Activated T-helper 17 cell treated with anti-CD3 and anti-CD28 coated beads, Interleukin-2, amount 50 U/mL, for 72 hours (primary cell): ENCODE measurements around the gene TOM1. TPM values are rescaled to one million over a fixed set of nuclear protein-coding genes. Genes with fewer than 3 reads are reported as not detected.

ENCODE experiments used
- ATAC-seq: fragments of 150-1000 bp; cut with Tn5 transposase; replicated peaks from 2 replicates; pipeline ENCODE4 v1.10.0; 2021; ENCODE audit warnings: mild to moderate bottlenecking, moderate library complexity
- H3K27ac Mint-ChIP-seq: one replicate; pipeline ENCODE4 v1.8.0; 2022; ENCODE audit warnings: mixed read lengths
- H3K27me3 Mint-ChIP-seq: one replicate; pipeline ENCODE4 v1.8.0; 2022; ENCODE audit warnings: mixed read lengths
- H3K36me3 Mint-ChIP-seq: one replicate; pipeline ENCODE4 v1.8.0; 2022; ENCODE audit warnings: low read depth, mild to moderate bottlenecking, mixed read lengths
- H3K4me1 Mint-ChIP-seq: one replicate; pipeline ENCODE4 v1.8.0; 2022; ENCODE audit warnings: mixed read lengths
- H3K4me3 Mint-ChIP-seq: one replicate; pipeline ENCODE4 v1.8.0; 2022; ENCODE audit warnings: mild to moderate bottlenecking, mixed read lengths
- H3K9me3 Mint-ChIP-seq: one replicate; pipeline ENCODE4 v1.8.0; 2022; ENCODE audit warnings: mixed read lengths
- total RNA-seq, 2 donors: library from RNA; stranded (reverse); gene quantifications; one replicate each; pipeline ENCODE4 v1.2.3, GENCODE V29; 2022

Gene TOM1
- 10 to 100 TPM; 21.5 to 60.0 TPM for total RNA-seq

- peaks cover 41% of the 10 kb centered on the region for H3K36me3 Mint-ChIP-seq
- peaks cover 16% of the 10 kb centered on the region for H3K4me1 Mint-ChIP-seq
- no peaks in the 10 kb centered on the region for H3K27me3 Mint-ChIP-seq
- H3K4me3 Mint-ChIP-seq: peak within 1 kb of the TSS; percentile 83
- peak within 1 kb of the TSS; percentile 94 for H3K27ac Mint-ChIP-seq
- H3K9me3 Mint-ChIP-seq: no peaks in the 10 kb centered on the region
- ATAC-seq: peak; percentile 95
Observed at GRCh38 chr22:35299673-35300499, at the start of gene TOM1. TOM1 (plus strand) TSS chr22:35299894; CDS start chr22:35299929, 35 bp downstream.

- no peaks in the 10 kb centered on the region for H3K4me1 Mint-ChIP-seq
- no peak overlapping the region for H3K27ac Mint-ChIP-seq
- H3K9me3 Mint-ChIP-seq: no peaks in the 10 kb centered on the region
- peaks cover 13% of the 10 kb centered on the region for H3K27me3 Mint-ChIP-seq
- no peak overlapping the region for H3K4me3 Mint-ChIP-seq
- ATAC-seq: no peak
- H3K36me3 Mint-ChIP-seq: no peaks in the 10 kb centered on the region
Observed at GRCh38 chr22:35250156-35250555, 49.5 kb upstream of the TOM1 start.

GRCh38 chr22:35253946-35254345, 45.7 kb upstream of the TOM1 start:
- Mint-ChIP-seq H3K4me1 (peaks cover 13% of the 10 kb centered on the region), H3K9me3 (no peaks in the 10 kb centered on the region)

GRCh38 chr22:35257002-35257320, 42.7 kb upstream of the TOM1 start:
- peak; percentile 23 for ATAC-seq
- Mint-ChIP-seq H3K36me3 (peaks cover 26% of the 10 kb centered on the region), H3K9me3 (no peaks in the 10 kb centered on the region), H3K4me3 (peak overlapping the region; percentile 93), H3K27me3 (no peaks in the 10 kb centered on the region), H3K27ac (peak overlapping the region; percentile 92), H3K4me1 (peaks cover 22% of the 10 kb centered on the region)

More at GRCh38 chr22:35253946-35254345, 45.7 kb upstream of the TOM1 start:
- Mint-ChIP-seq H3K36me3 (peaks cover 10% of the 10 kb centered on the region), H3K27me3 (peaks cover 5% of the 10 kb centered on the region), H3K4me3 (no peak overlapping the region), H3K27ac (no peak overlapping the region)
- no peak for ATAC-seq

- ATAC-seq: peak; percentile 95
- Mint-ChIP-seq H3K36me3 (peaks cover 32% of the 10 kb centered on the region), H3K4me3 (peak within 1 kb of the TSS; percentile 93), H3K4me1 (peaks cover 22% of the 10 kb centered on the region), H3K27ac (peak within 1 kb of the TSS; percentile 92), H3K27me3 (no peaks in the 10 kb centered on the region), H3K9me3 (no peaks in the 10 kb centered on the region)
Observed at GRCh38 chr22:35257321-35258190, 42.1 kb upstream of the TOM1 start, which contains the start of gene HMGXB4. HMGXB4 (plus strand) TSS chr22:35257493; CDS start chr22:35262391, 4,898 bp downstream.

- Mint-ChIP-seq H3K36me3 (peaks cover 40% of the 10 kb centered on the region), H3K4me1 (peaks cover 22% of the 10 kb centered on the region), H3K27ac (peak overlapping the region; percentile 84), H3K4me3 (peak overlapping the region; percentile 93), H3K27me3 (no peaks in the 10 kb centered on the region), H3K9me3 (no peaks in the 10 kb centered on the region)
- ATAC-seq: peak; percentile 33
Observed at GRCh38 chr22:35258191-35258988, 41.3 kb upstream of the TOM1 start.

GRCh38 chr22:35264986-35265385, 34.7 kb upstream of the TOM1 start:
- no peaks in the 10 kb centered on the region for H3K27me3 Mint-ChIP-seq
- no peaks in the 10 kb centered on the region for H3K9me3 Mint-ChIP-seq
- H3K4me3 Mint-ChIP-seq: no peak overlapping the region
- H3K36me3 Mint-ChIP-seq: peaks cover 86% of the 10 kb centered on the region
- peaks cover 11% of the 10 kb centered on the region for H3K4me1 Mint-ChIP-seq
- peak overlapping the region; percentile 4 for H3K27ac Mint-ChIP-seq
- no peak for ATAC-seq

- Mint-ChIP-seq H3K4me3 (no peak overlapping the region), H3K27ac (no peak overlapping the region), H3K9me3 (no peaks in the 10 kb centered on the region), H3K4me1 (peaks cover 11% of the 10 kb centered on the region), H3K27me3 (no peaks in the 10 kb centered on the region), H3K36me3 (peaks cover 95% of the 10 kb centered on the region)
- no peak for ATAC-seq
Observed at GRCh38 chr22:35266277-35266676, 33.4 kb upstream of the TOM1 start.

- no peak for ATAC-seq
- peaks cover 91% of the 10 kb centered on the region for H3K36me3 Mint-ChIP-seq
- H3K4me3 Mint-ChIP-seq: no peak overlapping the region
- peaks cover 33% of the 10 kb centered on the region for H3K4me1 Mint-ChIP-seq
- H3K27me3 Mint-ChIP-seq: no peaks in the 10 kb centered on the region
- no peaks in the 10 kb centered on the region for H3K9me3 Mint-ChIP-seq
- H3K27ac Mint-ChIP-seq: peak overlapping the region; percentile 75
Observed at GRCh38 chr22:35269630-35270029, 30.1 kb upstream of the TOM1 start.

GRCh38 chr22:35274154-35274871, 25.4 kb upstream of the TOM1 start:
- Mint-ChIP-seq H3K27me3 (no peaks in the 10 kb centered on the region), H3K36me3 (peaks cover 76% of the 10 kb centered on the region), H3K27ac (peak overlapping the region; percentile 34), H3K9me3 (no peaks in the 10 kb centered on the region), H3K4me1 (peaks cover 30% of the 10 kb centered on the region), H3K4me3 (peak overlapping the region; percentile 5)
- ATAC-seq: peak; percentile 45

- Mint-ChIP-seq H3K27me3 (no peaks in the 10 kb centered on the region), H3K4me3 (no peak overlapping the region), H3K9me3 (no peaks in the 10 kb centered on the region), H3K36me3 (peaks cover 77% of the 10 kb centered on the region), H3K27ac (no peak overlapping the region), H3K4me1 (peaks cover 25% of the 10 kb centered on the region)
- ATAC-seq: no peak
Observed at GRCh38 chr22:35275580-35275979, 24.1 kb upstream of the TOM1 start.

- H3K27ac Mint-ChIP-seq: no peak overlapping the region
- H3K36me3 Mint-ChIP-seq: peaks cover 76% of the 10 kb centered on the region
- no peak for ATAC-seq
Observed at GRCh38 chr22:35276019-35276418, 23.7 kb upstream of the TOM1 start.

GRCh38 chr22:35288116-35288515, 11.6 kb upstream of the TOM1 start:
- Mint-ChIP-seq H3K4me3 (no peak overlapping the region), H3K27me3 (no peaks in the 10 kb centered on the region), H3K27ac (no peak overlapping the region), H3K4me1 (no peaks in the 10 kb centered on the region), H3K36me3 (peaks cover 100% of the 10 kb centered on the region), H3K9me3 (no peaks in the 10 kb centered on the region)
- ATAC-seq: peak; percentile 75

More at GRCh38 chr22:35276019-35276418, 23.7 kb upstream of the TOM1 start:
- Mint-ChIP-seq H3K4me3 (no peak overlapping the region), H3K9me3 (no peaks in the 10 kb centered on the region), H3K4me1 (peaks cover 25% of the 10 kb centered on the region), H3K27me3 (no peaks in the 10 kb centered on the region)
